CD4-positive, alpha-beta memory T cell (primary cell): ENCODE measurements around the gene KCNQ2. TPM values are rescaled to one million over a fixed set of nuclear protein-coding genes. Genes with fewer than 3 reads are reported as not detected.
A peak's percentile ranks its signal among the peaks of the same experiment; 100 is the strongest.

Experiments
- CTCF ChIA-PET: fragments of 350-600 bp; sonication (Branson Sonifier 250); formaldehyde crosslinking; loops from one replicate; lab custom pipeline; 2021; ENCODE audit warnings: inconsistent platforms; ENCODE audit not compliant: partially characterized antibody; lab: Charles Lee
- POLR2A ChIA-PET: fragments of 350-600 bp; sonication (Branson Sonifier 250); formaldehyde crosslinking; loops from one replicate; lab custom pipeline; 2021; ENCODE audit not compliant: partially characterized antibody; lab: Charles Lee
- DNase-seq, 5 donors: peaks; one replicate each; pipeline versions ENCODE4 v3.0.0 to v3.0.0-alpha.2; 2020 to 2022; ENCODE audit warnings: mixed read lengths in 1 of 5
- H3K27ac ChIP-seq: one replicate; pipeline ENCODE4 v1.7.0; 2013; ENCODE audit warnings: low read depth, low read length
- H3K27me3 ChIP-seq: 2 replicates; pipeline ENCODE4 v1.7.0; 2013; ENCODE audit warnings: mild to moderate bottlenecking, low read length, moderate library complexity; ENCODE audit not compliant: insufficient read depth
- H3K36me3 ChIP-seq: 2 replicates; pipeline ENCODE4 v1.7.0; 2013; ENCODE audit warnings: mild to moderate bottlenecking, low read length, moderate library complexity; ENCODE audit not compliant: insufficient read depth
- H3K4me1 ChIP-seq: 2 replicates; pipeline ENCODE4 v1.7.0; 2013; ENCODE audit warnings: mild to moderate bottlenecking, low read length, moderate library complexity; ENCODE audit not compliant: insufficient read depth
- H3K4me3 ChIP-seq, 2 donors: one replicate each; pipeline ENCODE4 v1.7.0; 2013; ENCODE audit warnings: low read length in 2 of 2, mild to moderate bottlenecking in 1 of 2
- H3K9me3 ChIP-seq, 2 donors: one replicate each; pipeline ENCODE4 v1.7.0; 2013; ENCODE audit warnings: low read length in 2 of 2, control low read depth in 1 of 2; ENCODE audit not compliant: control insufficient read depth in 1 of 2
- H3K27ac Mint-ChIP-seq, 7 donors: one replicate each; pipeline ENCODE4 v1.8.0; 2020 to 2021; ENCODE audit warnings: mixed read lengths in 7 of 7, mild to moderate bottlenecking in 6 of 7, inconsistent platforms in 3 of 7, moderate library complexity in 3 of 7
- H3K27me3 Mint-ChIP-seq, 2 donors: one replicate each; pipeline ENCODE4 v1.8.0; 2020 to 2021; ENCODE audit warnings: mixed read lengths in 2 of 2
- H3K36me3 Mint-ChIP-seq, 2 donors: one replicate each; pipeline ENCODE4 v1.8.0; 2020 to 2021; ENCODE audit warnings: mixed read lengths in 2 of 2, inconsistent platforms in 1 of 2, mild to moderate bottlenecking in 1 of 2
- H3K4me1 Mint-ChIP-seq, 4 donors: one replicate each; pipeline ENCODE4 v1.8.0; 2020 to 2021; ENCODE audit warnings: mixed read lengths in 4 of 4, mild to moderate bottlenecking in 1 of 4
- H3K4me3 Mint-ChIP-seq, 8 donors: one replicate each; pipeline ENCODE4 v1.8.0; 2020 to 2021; ENCODE audit warnings: mixed read lengths in 8 of 8, mild to moderate bottlenecking in 7 of 8, moderate library complexity in 6 of 8, inconsistent platforms in 3 of 8
- H3K9me3 Mint-ChIP-seq, 8 donors: one replicate each; pipeline ENCODE4 v1.8.0; 2020 to 2021; ENCODE audit warnings: mixed read lengths in 8 of 8, mild to moderate bottlenecking in 5 of 8, inconsistent platforms in 3 of 8, moderate library complexity in 1 of 8
- intact Hi-C: fragments of 100-400 bp; cut with micrococcal nuclease; formaldehyde crosslinking; loops from one replicate; pipeline ENCODE4 v1.15.1; 2023
- polyA plus RNA-seq, 2 donors: library from polyadenylated mRNA; unstranded; fragments of 300-500 nt; fragmentation: Illumina TruSeq; gene quantifications; one replicate each; pipeline ENCODE4 v1.2.3, GENCODE V29; 2021
- total RNA-seq, 2 experiments: library from RNA; stranded (reverse); gene quantifications; one replicate each; pipeline ENCODE4 v1.2.3, GENCODE V29; 2021

Gene KCNQ2
- total and polyA plus RNA-seq, 4 experiments from 2014 or later, result not detected

- Histone ChIP-seq H3K9me3 (no peaks in the 10 kb centered on the region), H3K4me3 (no peak overlapping the region), H3K36me3 (no peaks in the 10 kb centered on the region), H3K27ac (no peak overlapping the region), H3K27me3 (no peaks in the 10 kb centered on the region), H3K4me1 (no peaks in the 10 kb centered on the region)
- Mint-ChIP-seq H3K27ac (no peak overlapping the region), H3K9me3 (peaks cover 0 to 2% (median 0%) of the 10 kb centered on the region in 8 donors), H3K4me3 (no peak overlapping the region), H3K36me3 (no peaks in the 10 kb centered on the region), H3K4me1 (peaks cover 0 to 5% (median 1%) of the 10 kb centered on the region in 4 donors), H3K27me3 (peaks cover 2 to 5% of the 10 kb centered on the region in 2 donors)
- intact Hi-C loops, result no loop called here
- ChIA-PET POLR2A (no interaction called here), CTCF (no interaction called here)
- no peak for DNase-seq
These were observed 68.0 kb downstream of the KCNQ2 start for GRCh38 chr20:63404129-63405085.

GRCh38 chr20:63403403-63404105 lies 68.9 kb downstream of the KCNQ2 start:
- no peaks in the 10 kb centered on the region for H3K9me3 ChIP-seq
- peaks cover 2 to 5% of the 10 kb centered on the region in 2 donors for H3K27me3 Mint-ChIP-seq
- no peaks in the 10 kb centered on the region for H3K4me1 ChIP-seq
- H3K4me3 ChIP-seq, result no peak overlapping the region
- no peaks in the 10 kb centered on the region for H3K36me3 Mint-ChIP-seq
- intact Hi-C loops, result no loop called here
- ChIA-PET CTCF (no interaction called here), POLR2A (no interaction called here)
- no peak for DNase-seq
- H3K36me3 ChIP-seq, result no peaks in the 10 kb centered on the region
- no peaks in the 10 kb centered on the region for H3K9me3 Mint-ChIP-seq
- no peaks in the 10 kb centered on the region for H3K4me1 Mint-ChIP-seq
- H3K27ac Mint-ChIP-seq, result no peak overlapping the region
- no peaks in the 10 kb centered on the region for H3K27me3 ChIP-seq
- H3K27ac ChIP-seq, result no peak overlapping the region
- no peak overlapping the region for H3K4me3 Mint-ChIP-seq

GRCh38 chr20:63402860-63403220 lies 69.6 kb downstream of the KCNQ2 start:
- Mint-ChIP-seq H3K36me3 (no peaks in the 10 kb centered on the region), H3K4me1 (no peaks in the 10 kb centered on the region), H3K27ac (no peak overlapping the region), H3K27me3 (peaks cover 2 to 5% of the 10 kb centered on the region in 2 donors), H3K4me3 (no peak overlapping the region), H3K9me3 (no peaks in the 10 kb centered on the region)
- DNase-seq, result no peak
- Histone ChIP-seq H3K36me3 (no peaks in the 10 kb centered on the region), H3K9me3 (no peaks in the 10 kb centered on the region), H3K27ac (no peak overlapping the region), H3K4me3 (no peak overlapping the region), H3K27me3 (no peaks in the 10 kb centered on the region), H3K4me1 (no peaks in the 10 kb centered on the region)
- intact Hi-C loops, result no loop called here
- POLR2A ChIA-PET, result no interaction called here
- CTCF ChIA-PET, result no interaction called here

GRCh38 chr20:63402181-63402859 lies 70.1 kb downstream of the KCNQ2 start:
- intact Hi-C loops, result no loop called here
- Mint-ChIP-seq H3K9me3 (no peaks in the 10 kb centered on the region), H3K4me3 (no peak overlapping the region), H3K4me1 (no peaks in the 10 kb centered on the region), H3K27me3 (peaks cover 2 to 5% of the 10 kb centered on the region in 2 donors), H3K36me3 (no peaks in the 10 kb centered on the region), H3K27ac (peak overlapping the region in 1 of 7 donors; percentile 54)
- Histone ChIP-seq H3K4me1 (no peaks in the 10 kb centered on the region), H3K27ac (no peak overlapping the region), H3K4me3 (no peak overlapping the region), H3K36me3 (no peaks in the 10 kb centered on the region), H3K27me3 (no peaks in the 10 kb centered on the region), H3K9me3 (no peaks in the 10 kb centered on the region)
- no peak for DNase-seq
- ChIA-PET CTCF (no interaction called here), POLR2A (no interaction called here)

GRCh38 chr20:63401384-63402110 lies 70.9 kb downstream of the KCNQ2 start:
- Histone ChIP-seq H3K4me1 (no peaks in the 10 kb centered on the region), H3K36me3 (no peaks in the 10 kb centered on the region), H3K9me3 (no peaks in the 10 kb centered on the region), H3K4me3 (no peak overlapping the region), H3K27me3 (no peaks in the 10 kb centered on the region), H3K27ac (no peak overlapping the region)
- CTCF ChIA-PET, result no interaction called here
- intact Hi-C loops, result no loop called here
- Mint-ChIP-seq H3K27me3 (peaks cover 2 to 5% of the 10 kb centered on the region in 2 donors), H3K4me1 (no peaks in the 10 kb centered on the region), H3K36me3 (no peaks in the 10 kb centered on the region), H3K4me3 (no peak overlapping the region), H3K27ac (peak overlapping the region in 2 of 7 donors; percentile 25 to 54), H3K9me3 (no peaks in the 10 kb centered on the region)
- POLR2A ChIA-PET, result no interaction called here
- no peak for DNase-seq

- Histone ChIP-seq H3K4me3 (no peak overlapping the region), H3K36me3 (no peaks in the 10 kb centered on the region), H3K27me3 (no peaks in the 10 kb centered on the region), H3K4me1 (no peaks in the 10 kb centered on the region), H3K9me3 (no peaks in the 10 kb centered on the region), H3K27ac (no peak overlapping the region)
- no peaks in the 10 kb centered on the region for H3K9me3 Mint-ChIP-seq
- ChIA-PET POLR2A (no interaction called here), CTCF (no interaction called here)
- H3K4me3 Mint-ChIP-seq, result no peak overlapping the region
- H3K27ac Mint-ChIP-seq, result no peak overlapping the region
- no peaks in the 10 kb centered on the region for H3K36me3 Mint-ChIP-seq
- no peaks in the 10 kb centered on the region for H3K4me1 Mint-ChIP-seq
- intact Hi-C loops, result no loop called here
- no peak for DNase-seq
- H3K27me3 Mint-ChIP-seq, result peaks cover 3 to 5% of the 10 kb centered on the region in 2 donors
These were observed 71.8 kb downstream of the KCNQ2 start for GRCh38 chr20:63400486-63401210.
